Ishikawa (cell line): ENCODE data around the gene PDZD7.
A peak's percentile ranks its signal among the peaks of the same experiment; 100 is the strongest.

Source experiments
- MAX ChIP-seq: IDR thresholded peaks from 2 replicates; pipeline ENCODE4 v1.6.1; 2012
- TAF1 ChIP-seq: IDR thresholded peaks from 2 replicates; pipeline ENCODE4 v1.6.1; 2012; ENCODE audit warnings: low read depth, mild to moderate bottlenecking
- USF1 ChIP-seq: IDR thresholded peaks from 2 replicates; pipeline ENCODE4 v1.6.1; 2012

- TF ChIP-seq TAF1: peak; percentile 65
- TF ChIP-seq MAX: peak; percentile 18; the same call in 1 of the 2 replicates
- TF ChIP-seq USF1: no peak
Measured at GRCh38 chr10:101042667-101043362, 11.9 kb upstream of the PDZD7 start.
